Measurements from ENCODE around the gene ZCCHC2. TPM values are rescaled to one million over a fixed set of nuclear protein-coding genes. Genes with fewer than 3 reads are reported as not detected.

The ZCCHC2 gene
- total and polyA plus RNA-seq, 2 of the 13 experiments (the other 11 are each of a cell fraction or from before 2014, with no cell fraction given) = 62.5 to 76.1 TPM

DNA sequence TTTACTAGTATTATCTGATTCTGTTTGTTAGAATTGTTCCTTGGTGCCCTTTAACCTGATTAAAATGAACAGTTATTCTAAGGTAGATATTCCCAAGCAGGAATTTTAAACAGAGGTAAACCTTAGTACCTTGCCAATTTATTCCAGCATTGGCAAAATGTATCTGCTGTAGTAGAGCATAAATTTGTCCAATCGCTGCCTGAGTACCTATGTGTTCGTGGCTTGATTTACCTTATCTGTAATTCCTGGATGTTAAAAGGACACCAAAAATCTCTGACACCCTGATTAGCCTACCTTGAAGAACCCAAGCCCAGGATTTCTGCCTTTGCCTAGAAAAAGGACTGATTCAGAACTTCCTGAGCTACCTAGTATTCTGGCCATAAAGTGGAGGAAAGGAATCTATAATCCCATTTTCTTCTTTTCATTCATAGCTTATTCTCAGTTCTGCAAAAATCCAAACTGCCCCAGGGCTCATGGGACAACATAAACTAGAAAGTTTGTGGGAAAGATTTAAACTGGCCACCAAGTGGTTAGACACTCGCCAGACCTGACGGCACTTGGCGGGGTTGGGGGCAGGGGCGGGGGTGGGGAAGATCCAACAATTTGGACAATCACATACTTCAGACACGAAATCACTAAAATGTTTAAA lies 16.2 kb upstream of the ZCCHC2 start:
- peaks cover 2% of the 10 kb centered on the region for H3K79me2 ChIP-seq (ENCODE audit: insufficient read depth, low read length)
- H3K9ac ChIP-seq (ENCODE audit: insufficient read depth, low read depth, low read length) = no peak overlapping the region; the same call in 1 of the 2 replicates
- ChIA-PET CTCF (ENCODE audit: low intra/inter-chr PET ratio, low total read pairs) (no interaction called here), POLR2A (interaction anchor here (1.1 to 2.1 kb wide), 2 partner anchors 16 to 20 kb away, joined by 4 to 9 read pairs; partner anchors contain the start of gene ZCCHC2)
- H2AFZ ChIP-seq (ENCODE audit: low read length) = peak overlapping the region; percentile 76
- H4K20me1 ChIP-seq (ENCODE audit: insufficient read depth, low read length) = no peaks in the 10 kb centered on the region
- in situ Hi-C loops (cut with HindIII; ENCODE audit: extremely low pct_ligation_motif_present, low pct_unique_long_range_greater_than_20kb) = no loop called here
- H3K36me3 ChIP-seq (replicated peaks in 1 of 2; ENCODE audit: control insufficient read depth in 1 of 2, insufficient read depth in 2 of 2, low read length in 2 of 2) = no peaks in the 10 kb centered on the region
- no peak for TF ChIP-seq HIVEP1 (CRISPR knock-in tag; IDR thresholded peaks at IDR 0.05)
- TF ChIP-seq ZNF432 (CRISPR knock-in tag; IDR thresholded peaks at IDR 0.05; ENCODE audit: borderline replicate concordance) = no peak
- TF ChIP-seq KDM4B (CRISPR knock-in tag; IDR thresholded peaks at IDR 0.05) = no peak
- no peak for TF ChIP-seq ZBTB7A (CRISPR knock-in tag; IDR thresholded peaks at IDR 0.05)
- no peak for TF ChIP-seq ERF (CRISPR knock-in tag; IDR thresholded peaks at IDR 0.05)
- TF ChIP-seq, protein P1, sequence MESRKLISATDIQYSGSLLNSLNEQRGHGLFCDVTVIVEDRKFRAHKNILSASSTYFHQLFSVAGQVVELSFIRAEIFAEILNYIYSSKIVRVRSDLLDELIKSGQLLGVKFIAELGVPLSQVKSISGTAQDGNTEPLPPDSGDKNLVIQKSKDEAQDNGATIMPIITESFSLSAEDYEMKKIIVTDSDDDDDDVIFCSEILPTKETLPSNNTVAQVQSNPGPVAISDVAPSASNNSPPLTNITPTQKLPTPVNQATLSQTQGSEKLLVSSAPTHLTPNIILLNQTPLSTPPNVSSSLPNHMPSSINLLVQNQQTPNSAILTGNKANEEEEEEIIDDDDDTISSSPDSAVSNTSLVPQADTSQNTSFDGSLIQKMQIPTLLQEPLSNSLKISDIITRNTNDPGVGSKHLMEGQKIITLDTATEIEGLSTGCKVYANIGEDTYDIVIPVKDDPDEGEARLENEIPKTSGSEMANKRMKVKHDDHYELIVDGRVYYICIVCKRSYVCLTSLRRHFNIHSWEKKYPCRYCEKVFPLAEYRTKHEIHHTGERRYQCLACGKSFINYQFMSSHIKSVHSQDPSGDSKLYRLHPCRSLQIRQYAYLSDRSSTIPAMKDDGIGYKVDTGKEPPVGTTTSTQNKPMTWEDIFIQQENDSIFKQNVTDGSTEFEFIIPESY (CRISPR knock-in tag; IDR thresholded peaks at IDR 0.05) = peak; percentile 82
- peak; percentile 48 for TF ChIP-seq HNRNPK (IDR thresholded peaks at IDR 0.05; ENCODE audit: low read depth, low read length, poor library complexity, severe bottlenecking)
- no peak for TF ChIP-seq ATF1 (CRISPR knock-in tag; IDR thresholded peaks at IDR 0.05)
- TF ChIP-seq ZNF367 (CRISPR knock-in tag; IDR thresholded peaks at IDR 0.05; ENCODE audit: borderline replicate concordance) = no peak
- no peak for TF ChIP-seq ZNF761 (CRISPR knock-in tag; conservative IDR thresholded peaks at IDR 0.05)
- TF ChIP-seq MEIS1 (CRISPR knock-in tag; IDR thresholded peaks at IDR 0.05; ENCODE audit: borderline replicate concordance) = no peak
- no peak for ATAC-seq
- intact Hi-C loops (cut with micrococcal nuclease; ENCODE audit: unreplicated experiment) = no loop called here
- peak overlapping the region; percentile 59 for H3K4me2 ChIP-seq (ENCODE audit: low read depth, low read length)
- peaks cover 67% of the 10 kb centered on the region for H3K4me1 ChIP-seq (ENCODE audit: insufficient read depth, low read length)
- no peak for FAIRE-seq
- no peaks in the 10 kb centered on the region for H3K27me3 ChIP-seq (ENCODE audit: control insufficient read depth in 1 of 2, insufficient read depth in 2 of 2, low read length in 2 of 2)
- peak overlapping the region; percentile 49 for H3K27ac ChIP-seq (ENCODE audit: extremely low read length, insufficient read depth, low read length)
- peak overlapping the region in 1 of 3 experiments; percentile 10; a peak in 1 of 6 replicates for H3K4me3 ChIP-seq (replicated peaks in 1 of 3; ENCODE audit: insufficient read depth in 1 of 3, low read depth in 2 of 3, low read length in 3 of 3)
- no TSS peak for BruUV-seq (replicated peaks)
- WGBS (ENCODE audit: low lambda C conversion rate) = 96% methylated on average over 7 of the region's 7 CpGs
- H3K9me3 ChIP-seq (ENCODE audit: low read length) = no peaks in the 10 kb centered on the region
- DNase-seq (ENCODE audit: low spot score) = no peak
